OCI-LY7 (cell line): ENCODE results near the gene TTC7B. TPM values are rescaled to one million over a fixed set of nuclear protein-coding genes. Genes with fewer than 3 reads are reported as not detected.

Experiments
- BruUV-seq: library from RNA; stranded (reverse); fragments of 400-500 nt; replicated peaks from 2 replicates; lab custom pipeline; 2021; lab: Mats Ljungman, UMichigan
- CTCF ChIA-PET: fragments of 300-600 bp; sonication (Branson Sonifier 250); formaldehyde crosslinking; loops from one replicate; lab custom pipeline; 2022; ENCODE audit warnings: antibody characterized with exemption; ENCODE audit not compliant: unreplicated experiment; lab: Charles Lee
- POLR2A ChIA-PET: fragments of 300-600 bp; sonication (Branson Sonifier 250); formaldehyde crosslinking; loops from one replicate; lab custom pipeline; 2022; ENCODE audit warnings: antibody characterized with exemption; lab: Charles Lee
- DNase-seq: peaks from one replicate; pipeline ENCODE4 v3.0.0-alpha.2; 2015; ENCODE audit warnings: low spot score
- H2AFZ ChIP-seq: fragments of 200-600 bp; sonication (generic), shearing (Covaris generic); 2 replicates; pipeline ENCODE4 v1.6.1; 2014; ENCODE audit warnings: mild to moderate bottlenecking, antibody characterized with exemption, low read length, moderate library complexity
- H3K27ac ChIP-seq: fragments of 200-600 bp; sonication (generic); 2 replicates; pipeline ENCODE4 v1.5.1; 2014; ENCODE audit warnings: mixed run types, low read depth, mild to moderate bottlenecking, moderate library complexity, low read length, inconsistent platforms; ENCODE audit not compliant: poor library complexity, severe bottlenecking
- H3K36me3 ChIP-seq: fragments of 200-600 bp; sonication (generic); 2 replicates; pipeline ENCODE4 v1.6.1; 2014; ENCODE audit warnings: mild to moderate bottlenecking, antibody characterized with exemption, low read length, moderate library complexity, mixed read lengths; ENCODE audit not compliant: insufficient read depth
- H3K4me1 ChIP-seq: fragments of 200-600 bp; sonication (generic); 2 replicates; pipeline ENCODE4 v1.5.1; 2014; ENCODE audit warnings: mild to moderate bottlenecking, low read length; ENCODE audit not compliant: insufficient read depth, poor library complexity, severe bottlenecking
- H3K4me2 ChIP-seq: fragments of 200-600 bp; sonication (generic); 2 replicates; pipeline ENCODE4 v1.6.1; 2014; ENCODE audit warnings: mild to moderate bottlenecking, low read length
- H3K4me3 ChIP-seq: fragments of 200-600 bp; sonication (generic); 2 replicates; pipeline ENCODE4 v1.5.1; 2014; ENCODE audit warnings: mild to moderate bottlenecking, low read depth, low read length; ENCODE audit not compliant: poor library complexity, severe bottlenecking
- H3K79me2 ChIP-seq: fragments of 200-600 bp; sonication (generic); 2 replicates; pipeline ENCODE4 v1.6.1; 2016; ENCODE audit warnings: low read depth, mild to moderate bottlenecking, low read length, moderate library complexity, mixed read lengths; ENCODE audit not compliant: insufficient read depth
- H3K9me2 ChIP-seq: fragments of 200-600 bp; sonication (generic); 2 replicates; pipeline ENCODE4 v1.6.1; 2016; ENCODE audit warnings: mild to moderate bottlenecking, low read length, mixed read lengths; ENCODE audit not compliant: insufficient read depth
- H3K9me3 ChIP-seq: fragments of 200-600 bp; sonication (generic); 2 replicates; pipeline ENCODE4 v1.6.1; 2014; ENCODE audit warnings: mild to moderate bottlenecking, mixed run types, low read length, mixed read lengths
- H4K20me1 ChIP-seq: fragments of 200-600 bp; sonication (generic); 2 replicates; pipeline ENCODE4 v1.6.1; 2014; ENCODE audit warnings: mild to moderate bottlenecking, antibody characterized with exemption, low read length, moderate library complexity, mixed read lengths; ENCODE audit not compliant: insufficient read depth
- CTCF ChIP-seq: fragments of 200-600 bp; sonication (generic); conservative IDR thresholded peaks from 2 replicates; pipeline ENCODE4 v1.5.1; 2014; ENCODE audit warnings: mild to moderate bottlenecking, antibody characterized with exemption, low read length, moderate library complexity, mixed read lengths
- EZH2phosphoT487 ChIP-seq: fragments of 200-600 bp; sonication (generic); IDR thresholded peaks from 2 replicates; pipeline ENCODE4 v1.6.1; 2018; ENCODE audit warnings: low read depth, borderline replicate concordance, mild to moderate bottlenecking, mixed run types, antibody characterized with exemption, low read length, moderate library complexity, mixed read lengths
- intact Hi-C: fragments of 100-400 bp; cut with micrococcal nuclease; formaldehyde crosslinking; loops from one replicate; pipeline ENCODE4 v1.10.0; 2022; ENCODE audit not compliant: unreplicated experiment
- total RNA-seq, 2 experiments: library from RNA; depleted of rRNA in 1 of 2; stranded (reverse); fragments of >200 nt in 1 of 2; shearing (Covaris generic) in 1 of 2; gene quantifications; 2 replicates each; pipeline ENCODE4 v1.2.3, GENCODE V29; 2014 to 2022

TTC7B gene
- total RNA-seq, 2 experiments from 2014 or later: 0.19 to 0.51 TPM

- TF ChIP-seq EZH2phosphoT487 (no peak), CTCF (no peak)
Measured at GRCh38 chr14:90505531-90505930, 310.7 kb downstream of the TTC7B start.

GRCh38 chr14:90504643-90505042 is 311.6 kb downstream of the TTC7B start:
- H2AFZ ChIP-seq: no peak overlapping the region
- BruUV-seq: no TSS peak
- no peaks in the 10 kb centered on the region for H3K9me2 ChIP-seq
- no peak overlapping the region for H3K4me3 ChIP-seq
- no peak overlapping the region for H3K27ac ChIP-seq
- ChIA-PET POLR2A (no interaction called here), CTCF (no interaction called here)
- H3K4me1 ChIP-seq: no peaks in the 10 kb centered on the region
- no peak overlapping the region for H3K4me2 ChIP-seq
- no peaks in the 10 kb centered on the region for H4K20me1 ChIP-seq
- TF ChIP-seq EZH2phosphoT487: no peak
- no peak for TF ChIP-seq CTCF
- intact Hi-C loops: no loop called here
- no peaks in the 10 kb centered on the region for H3K36me3 ChIP-seq
- no peak for DNase-seq
- no peaks in the 10 kb centered on the region for H3K79me2 ChIP-seq
- H3K9me3 ChIP-seq: no peaks in the 10 kb centered on the region

More at GRCh38 chr14:90505531-90505930, 310.7 kb downstream of the TTC7B start:
- no TSS peak for BruUV-seq
- intact Hi-C loops: no loop called here
- no peak overlapping the region for H3K27ac ChIP-seq
- DNase-seq: no peak
- no peaks in the 10 kb centered on the region for H3K79me2 ChIP-seq
- no peak overlapping the region for H3K4me2 ChIP-seq
- H4K20me1 ChIP-seq: no peaks in the 10 kb centered on the region
- H2AFZ ChIP-seq: no peak overlapping the region
- no peaks in the 10 kb centered on the region for H3K36me3 ChIP-seq
- no peaks in the 10 kb centered on the region for H3K4me1 ChIP-seq
- H3K9me3 ChIP-seq: no peaks in the 10 kb centered on the region
- ChIA-PET POLR2A (no interaction called here), CTCF (no interaction called here)
- H3K4me3 ChIP-seq: no peak overlapping the region
- H3K9me2 ChIP-seq: no peaks in the 10 kb centered on the region

GRCh38 chr14:90503582-90503981 is 312.6 kb downstream of the TTC7B start:
- Histone ChIP-seq H3K4me1 (no peaks in the 10 kb centered on the region), H3K36me3 (no peaks in the 10 kb centered on the region), H3K79me2 (no peaks in the 10 kb centered on the region), H3K27ac (no peak overlapping the region), H3K4me2 (no peak overlapping the region), H3K4me3 (no peak overlapping the region), H3K9me2 (no peaks in the 10 kb centered on the region), H4K20me1 (no peaks in the 10 kb centered on the region), H3K9me3 (no peaks in the 10 kb centered on the region), H2AFZ (no peak overlapping the region)
- no peak for TF ChIP-seq EZH2phosphoT487
- no peak for TF ChIP-seq CTCF
- ChIA-PET POLR2A (interaction anchor here (0.7 kb wide), 1 partner anchor 1625 kb away, joined by 3 read pairs; no protein-coding TSS in a partner anchor), CTCF (no interaction called here)
- intact Hi-C loops: no loop called here
- BruUV-seq: no TSS peak
- no peak for DNase-seq
